Frontal cortex (tissue), 4 donors: Measurements from ENCODE around the gene PRRT2. TPM values are rescaled to one million over a fixed set of nuclear protein-coding genes. Genes with fewer than 3 reads are reported as not detected.
"Not testable (repeated sequence)": the region's sequence is repeated elsewhere in the genome, so short reads cannot be mapped to it uniquely, and the experiment has no call there.

ENCODE experiments used
- DNase-seq, 2 donors: peaks; one replicate each; pipeline ENCODE4 v3.0.0; 2012; ENCODE audit warnings: low spot score in 2 of 2
- FAIRE-seq: peaks from 2 replicates; lab custom pipeline; 2012; peaks lifted over from hg19 to GRCh38; lab: Jason Lieb, UNC
- total RNA-seq: library from RNA; depleted of rRNA; stranded (reverse); fragments of >200 nt; gene quantifications from one replicate; pipeline ENCODE4 v1.2.3, GENCODE V29; 2014
- donor health status: control.
- donor health status: control.
- donor health status: control.

The PRRT2 gene
- 15.9 TPM for total RNA-seq

DNA sequence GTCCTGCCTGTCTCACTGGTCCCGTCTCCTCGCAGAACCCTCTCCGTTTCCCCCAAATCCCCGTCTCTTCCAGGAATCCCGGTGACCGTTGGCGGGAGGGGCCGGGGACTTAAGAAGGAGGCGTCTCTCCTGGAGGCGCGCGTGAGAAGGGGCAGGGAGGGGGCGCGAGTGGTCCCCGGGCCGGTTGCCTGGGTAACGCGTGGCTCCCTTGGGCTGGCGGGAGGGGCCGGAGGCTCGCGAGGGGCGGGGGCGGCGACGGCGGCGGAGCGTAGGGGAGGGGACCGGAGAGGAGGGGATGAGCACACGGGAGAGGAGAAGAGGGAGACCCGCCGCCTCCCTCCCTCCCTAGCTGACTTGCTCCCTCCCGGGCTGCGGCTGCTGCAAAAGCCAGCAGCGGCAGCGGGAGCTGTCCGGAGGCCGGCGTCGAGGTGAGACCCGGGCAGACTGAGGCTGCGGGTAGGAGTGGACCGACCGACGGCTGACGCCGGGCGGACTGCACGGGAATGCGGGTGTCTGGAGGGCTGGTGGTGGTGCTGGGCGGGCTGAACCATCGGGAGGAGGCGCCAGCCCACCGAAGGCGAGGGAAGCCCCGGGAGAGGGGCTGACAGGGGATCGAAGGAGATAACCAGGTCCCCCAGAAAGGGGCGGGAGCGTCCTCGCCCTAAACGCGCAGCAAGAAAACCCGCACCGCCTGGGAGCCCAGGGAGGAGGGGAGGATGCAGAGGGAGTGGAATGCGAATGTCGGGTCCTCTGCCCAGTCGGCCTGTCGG is at the start of gene PRRT2:
TSS of gene PRRT2 (plus strand) at position 298 of the 770 bp plus-strand sequence. CDS start 862 bp downstream, outside the sequence.
- peak in 1 of 2 donors; percentile 69 for DNase-seq
- no peak for FAIRE-seq

DNA sequence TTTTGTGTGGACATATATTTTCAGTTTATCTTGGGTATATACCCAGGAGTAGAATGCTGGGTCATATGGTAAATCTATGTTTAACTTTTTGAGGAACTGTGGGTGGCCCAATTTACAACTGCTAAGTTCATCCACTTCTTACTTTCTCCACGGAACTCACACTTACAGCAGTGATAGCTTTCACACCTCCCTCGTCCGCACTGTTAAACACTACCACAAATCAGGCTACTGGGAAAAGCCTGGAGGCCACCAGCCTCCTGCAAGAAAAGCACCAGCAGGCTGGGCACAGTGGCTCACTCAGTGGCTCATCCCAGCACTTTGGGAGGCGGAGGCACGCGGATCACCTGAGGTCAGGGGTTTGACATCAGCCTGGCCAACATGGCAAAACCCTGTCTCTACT is 48.7 kb upstream of the PRRT2 start:
- FAIRE-seq (no peak), DNase-seq (no peak)

DNA sequence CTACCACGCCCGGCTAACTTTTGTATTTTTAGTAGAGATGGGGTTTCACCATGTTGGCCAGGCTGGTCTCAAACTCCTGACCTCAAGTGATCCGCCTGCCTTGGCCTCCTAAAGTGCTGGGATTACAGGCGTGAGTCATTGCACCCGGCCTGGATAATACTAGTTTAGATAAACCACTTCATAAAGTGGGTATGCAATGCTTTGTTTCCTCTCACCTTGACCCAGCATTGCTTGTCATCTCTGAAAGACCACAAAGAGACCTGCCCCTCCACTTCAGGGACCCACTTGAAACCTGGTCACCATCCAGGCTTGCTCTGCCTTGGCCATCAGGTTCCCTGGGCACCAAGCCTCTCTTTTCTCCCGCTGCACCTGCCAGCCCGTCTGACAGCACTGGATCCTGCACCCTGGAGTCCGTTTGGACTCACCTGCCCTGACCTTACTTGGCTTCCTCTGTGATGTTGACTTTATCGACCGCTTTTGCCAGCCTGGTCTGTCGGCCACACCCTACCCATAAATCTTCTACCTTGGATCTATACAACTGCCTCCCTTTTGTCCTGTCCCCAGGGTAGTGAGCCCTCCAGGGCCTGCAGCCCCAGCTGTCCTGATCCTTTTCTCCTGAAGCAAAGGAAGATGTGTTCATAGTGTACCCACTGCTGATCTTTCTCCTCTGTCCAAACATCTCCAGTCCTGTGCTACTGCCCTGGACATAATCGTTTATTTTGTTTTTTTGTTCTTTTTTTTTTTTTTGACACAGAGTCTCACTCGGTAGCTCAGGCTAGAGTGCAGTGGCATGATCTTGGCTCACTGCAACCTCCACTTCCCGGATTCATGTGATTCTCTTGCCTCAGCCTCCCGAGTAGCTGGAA is 46.6 kb upstream of the PRRT2 start:
- no peak for FAIRE-seq

DNA sequence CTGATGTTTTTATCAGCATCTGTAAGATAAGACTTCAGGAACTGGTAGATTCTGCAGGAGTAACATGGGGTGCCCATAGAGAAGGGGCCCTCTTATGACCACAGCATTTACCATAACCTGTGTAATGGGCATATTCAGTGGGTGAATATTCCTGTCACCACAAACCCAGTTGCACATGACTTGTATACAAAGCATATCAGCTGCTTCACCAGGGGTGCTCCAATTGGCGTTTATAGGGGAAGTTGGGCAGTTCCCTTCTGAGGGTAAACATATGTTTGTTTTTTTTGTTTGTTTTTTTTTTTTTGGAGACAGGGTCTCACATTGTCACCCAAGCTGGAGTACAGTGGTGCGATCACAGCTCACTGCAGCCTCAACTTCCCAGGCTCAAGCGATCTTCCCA is 45.4 kb upstream of the PRRT2 start:
- no peak for FAIRE-seq
- DNase-seq = no peak

More for the DNA sequence above, 46.6 kb upstream of the PRRT2 start:
- DNase-seq = no peak

DNA sequence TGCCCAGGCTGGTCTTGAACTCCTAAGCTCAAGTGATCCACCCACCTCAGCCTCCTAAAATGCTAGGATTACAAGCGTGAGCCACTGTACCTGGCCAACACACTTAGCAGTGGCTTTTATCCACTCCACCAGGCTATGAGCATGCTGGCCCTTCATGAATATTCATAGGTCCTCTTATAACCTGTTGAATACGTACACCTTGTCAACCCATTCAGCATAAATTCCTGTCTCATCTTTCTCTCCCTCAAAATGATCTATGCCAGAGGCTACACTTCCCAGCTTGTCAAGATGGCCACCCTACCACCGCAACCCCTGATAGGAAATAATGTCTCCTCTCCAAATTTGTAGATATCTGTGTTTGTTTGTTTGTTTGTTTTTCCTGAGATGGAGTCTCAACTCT is 44.9 kb upstream of the PRRT2 start:
- DNase-seq (no peak), FAIRE-seq (no peak)

GRCh38 chr16:29769507-29769906 is 42.5 kb upstream of the PRRT2 start:
- FAIRE-seq (no peak), DNase-seq (no peak)

- DNase-seq (no peak), FAIRE-seq (no peak)
Observed at GRCh38 chr16:29770250-29770929, 41.6 kb upstream of the PRRT2 start.

GRCh38 chr16:29772330-29772729 is 39.7 kb upstream of the PRRT2 start:
- DNase-seq, FAIRE-seq: not testable (repeated sequence)

GRCh38 chr16:29774730-29775129 is 37.3 kb upstream of the PRRT2 start:
- DNase-seq (no peak), FAIRE-seq (no peak)

DNA sequence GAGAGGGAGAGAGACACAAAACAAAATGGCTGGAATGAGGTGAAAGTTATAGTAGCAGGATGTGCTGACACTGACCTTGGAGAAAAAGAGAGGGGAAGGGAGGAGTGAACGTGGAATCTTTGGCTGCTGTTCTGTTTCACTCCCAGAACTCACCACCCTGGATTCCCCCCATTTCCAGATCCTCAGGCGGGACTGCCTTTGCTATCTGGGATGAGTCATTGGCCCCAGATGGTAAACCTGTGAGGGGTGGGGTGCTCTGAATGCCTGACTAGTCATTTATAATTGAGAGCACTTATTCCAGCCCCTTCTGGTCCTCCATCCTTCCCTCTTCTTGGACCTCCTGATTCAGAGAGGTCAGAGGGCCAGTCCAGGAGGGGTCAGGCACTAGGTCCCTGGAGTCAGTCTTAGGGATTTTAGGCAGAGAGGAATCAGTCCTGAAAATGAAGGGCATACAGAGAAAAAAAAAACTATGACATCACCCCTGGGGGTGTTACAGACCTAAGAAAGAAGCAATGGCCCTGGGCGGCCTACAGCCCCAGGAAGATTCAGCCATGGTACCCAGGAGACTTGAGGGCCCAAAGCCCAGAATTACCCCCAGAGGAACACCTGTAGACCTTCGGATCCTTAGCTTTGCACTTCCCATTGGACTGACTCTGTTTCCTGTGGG is 36.1 kb upstream of the PRRT2 start:
- DNase-seq (no peak), FAIRE-seq (no peak)

GRCh38 chr16:29777576-29778350 is 34.2 kb upstream of the PRRT2 start, which contains the start of gene ZG16:
ZG16 (plus strand) TSS chr16:29778256; CDS start chr16:29779267, 1,011 bp downstream.
- DNase-seq (no peak), FAIRE-seq (no peak)

GRCh38 chr16:29779474-29779873 is 32.5 kb upstream of the PRRT2 start:
- FAIRE-seq (no peak), DNase-seq (no peak)

- not testable (repeated sequence) for DNase-seq, FAIRE-seq
Observed at GRCh38 chr16:29783094-29783953, 28.7 kb upstream of the PRRT2 start.

- no peak for DNase-seq
- FAIRE-seq = no peak
Observed at GRCh38 chr16:29784157-29784556, 27.8 kb upstream of the PRRT2 start.

DNA sequence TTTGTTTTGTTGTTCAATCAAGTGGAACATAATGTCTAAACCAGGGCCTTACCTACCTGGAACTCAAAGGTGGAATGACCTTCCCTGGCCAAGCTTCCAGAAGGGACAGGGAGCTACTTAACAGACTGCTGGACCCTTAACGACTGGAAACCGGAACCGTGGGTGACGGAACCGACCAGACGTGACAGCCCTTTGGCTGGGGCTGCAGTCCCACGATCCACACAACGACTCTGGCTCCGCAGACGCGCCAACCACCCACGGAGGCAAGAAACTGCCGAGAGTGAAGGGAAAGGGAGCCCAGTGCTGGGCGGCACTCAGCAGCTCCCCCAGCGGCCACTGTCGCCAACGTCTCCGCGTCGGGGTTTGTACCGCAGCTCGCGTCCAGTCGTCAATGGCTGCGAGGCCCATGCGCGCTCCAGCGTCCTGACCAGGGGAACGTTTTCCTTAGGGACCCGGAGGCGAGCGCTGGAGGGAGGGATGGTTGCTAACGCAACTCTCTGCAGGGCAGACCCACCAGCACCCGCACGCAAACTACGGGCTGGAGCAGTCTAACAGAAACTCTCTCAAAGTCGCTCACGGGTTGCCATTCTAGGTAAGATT is 27.0 kb upstream of the PRRT2 start:
- FAIRE-seq (no peak), DNase-seq (peak in 1 of 2 donors; percentile 78)

- not testable (repeated sequence) for DNase-seq, FAIRE-seq
Observed at GRCh38 chr16:29787155-29787554, 24.8 kb upstream of the PRRT2 start.

GRCh38 chr16:29789775-29790182 is 22.2 kb upstream of the PRRT2 start:
- DNase-seq (no peak), FAIRE-seq (no peak)
